OCI-LY7 (cell line): ENCODE results near the gene CDH7.

Experiments used
- CTCF ChIP-seq: fragments of 200-600 bp; sonication (generic); conservative IDR thresholded peaks from 2 replicates; pipeline ENCODE4 v1.5.1; 2014; ENCODE audit warnings: mild to moderate bottlenecking, antibody characterized with exemption, low read length, moderate library complexity, mixed read lengths
- EZH2phosphoT487 ChIP-seq: fragments of 200-600 bp; sonication (generic); IDR thresholded peaks from 2 replicates; pipeline ENCODE4 v1.6.1; 2018; ENCODE audit warnings: low read depth, borderline replicate concordance, mild to moderate bottlenecking, mixed run types, antibody characterized with exemption, low read length, moderate library complexity, mixed read lengths

- TF ChIP-seq CTCF = no peak
- no peak for TF ChIP-seq EZH2phosphoT487
These were observed 4.8 kb downstream of the CDH7 start for GRCh38 chr18:65755616-65756015.
